Fibroblast of villous mesenchyme (primary cell): Measurements from ENCODE around the gene OPRD1. TPM values are rescaled to one million over a fixed set of nuclear protein-coding genes. Genes with fewer than 3 reads are reported as not detected.

Experiments used
- DNase-seq: peaks from one replicate; pipeline ENCODE4 v3.0.0-alpha.2; 2010; ENCODE audit warnings: low read depth
- H3K4me3 ChIP-seq: 2 replicates; pipeline ENCODE4 v1.5.1; 2011; ENCODE audit warnings: low read depth, mild to moderate bottlenecking, low read length
- CTCF ChIP-seq: IDR thresholded peaks from 2 replicates; pipeline ENCODE4 v1.5.1; 2012; ENCODE audit warnings: low read depth, mild to moderate bottlenecking, low read length; ENCODE audit not compliant: insufficient read depth
- total RNA-seq: library from RNA; depleted of rRNA; stranded (reverse); fragments of >200 nt; gene quantifications from 2 replicates; pipeline ENCODE4 v1.2.3, GENCODE V29; 2012

OPRD1 gene
- total RNA-seq, 1 donor: under 0.01 TPM

- DNase-seq: no peak
- H3K4me3 ChIP-seq: no peak overlapping the region
- no peak for TF ChIP-seq CTCF
These were observed 78.5 kb downstream of the OPRD1 start for GRCh38 chr1:28890435-28890834.

GRCh38 chr1:28890836-28891235 is 78.9 kb downstream of the OPRD1 start:
- no peak for DNase-seq
- H3K4me3 ChIP-seq: no peak overlapping the region
- no peak for TF ChIP-seq CTCF

GRCh38 chr1:28891256-28891655 is 79.3 kb downstream of the OPRD1 start:
- TF ChIP-seq CTCF: no peak
- no peak for DNase-seq
- no peak overlapping the region for H3K4me3 ChIP-seq

GRCh38 chr1:28893403-28894102 is 81.6 kb downstream of the OPRD1 start:
- H3K4me3 ChIP-seq: no peak overlapping the region
- peak; percentile 39 for TF ChIP-seq CTCF
- no peak for DNase-seq

- no peak overlapping the region for H3K4me3 ChIP-seq
- DNase-seq: no peak
- TF ChIP-seq CTCF: no peak
These were observed 82.8 kb downstream of the OPRD1 start for GRCh38 chr1:28894785-28895184.

- no peak overlapping the region for H3K4me3 ChIP-seq
- no peak for TF ChIP-seq CTCF
- DNase-seq: no peak
These were observed 84.1 kb downstream of the OPRD1 start for GRCh38 chr1:28895896-28896608.

GRCh38 chr1:28896609-28896986 is 84.6 kb downstream of the OPRD1 start:
- DNase-seq: no peak
- H3K4me3 ChIP-seq: no peak overlapping the region
- no peak for TF ChIP-seq CTCF
